HEK293T (cell line): Measurements from ENCODE around the gene ZNF777.
"Not testable (repeated sequence)": the region's sequence is repeated elsewhere in the genome, so short reads cannot be mapped to it uniquely, and the experiment has no call there.

Experiments used
- CTCF ChIA-PET: fragments of 350-600 bp; formaldehyde crosslinking; extraction: SDS; loops from one replicate; lab custom pipeline; 2021; ENCODE audit warnings: antibody characterized with exemption, inconsistent platforms; lab: Yijun Ruan, JAX
- POLR2A ChIA-PET: fragments of 350-600 bp; formaldehyde crosslinking; extraction: SDS; loops from one replicate; lab custom pipeline; 2020; ENCODE audit warnings: antibody characterized with exemption, inconsistent platforms; lab: Yijun Ruan, JAX
- DNase-seq: peaks from one replicate; pipeline ENCODE4 v3.0.0; 2012; ENCODE audit warnings: mixed read lengths; ENCODE audit errors: extremely low spot score
- ARNT ChIP-seq: fragments of 450-650 bp; IDR thresholded peaks from 2 replicates; pipeline ENCODE4 v1.6.1; 2017; ENCODE audit warnings: mild to moderate bottlenecking
- BHLHE40 ChIP-seq: fragments of 450-650 bp; IDR thresholded peaks from 2 replicates; pipeline ENCODE4 v1.6.1; 2016; ENCODE audit warnings: mild to moderate bottlenecking, moderate library complexity, borderline replicate concordance
- CTBP1 ChIP-seq: fragments of 450-650 bp; IDR thresholded peaks from 2 replicates; pipeline ENCODE4 v1.6.1; 2016; ENCODE audit warnings: borderline replicate concordance
- ELF4 ChIP-seq: fragments of 450-650 bp; IDR thresholded peaks from 2 replicates; pipeline ENCODE4 v1.6.1; 2017; ENCODE audit warnings: antibody characterized with exemption
- FOXA1 ChIP-seq: fragments of 450-650 bp; IDR thresholded peaks from 2 replicates; pipeline ENCODE4 v1.6.1; 2016; ENCODE audit warnings: mild to moderate bottlenecking
- FOXK2 ChIP-seq: fragments of 450-650 bp; IDR thresholded peaks from 2 replicates; pipeline ENCODE4 v1.6.1; 2016; ENCODE audit warnings: mild to moderate bottlenecking
- FOXM1 ChIP-seq: fragments of 450-650 bp; IDR thresholded peaks from 2 replicates; pipeline ENCODE4 v1.6.1; 2017; ENCODE audit warnings: mild to moderate bottlenecking, borderline replicate concordance
- HDGF ChIP-seq: fragments of 450-650 bp; IDR thresholded peaks from 2 replicates; pipeline ENCODE4 v1.6.1; 2017; ENCODE audit warnings: antibody characterized with exemption, borderline replicate concordance
- L3MBTL2 ChIP-seq: fragments of 450-650 bp; conservative IDR thresholded peaks from 2 replicates; pipeline ENCODE4 v1.6.1; 2016; ENCODE audit warnings: mild to moderate bottlenecking
- LEF1 ChIP-seq: fragments of 450-650 bp; IDR thresholded peaks from 2 replicates; pipeline ENCODE4 v1.6.1; 2017; ENCODE audit warnings: mild to moderate bottlenecking, borderline replicate concordance
- NFRKB ChIP-seq: fragments of 450-650 bp; IDR thresholded peaks from 2 replicates; pipeline ENCODE4 v1.6.1; 2016; ENCODE audit warnings: mild to moderate bottlenecking, moderate library complexity
- SP1 ChIP-seq: fragments of 450-650 bp; IDR thresholded peaks from 2 replicates; pipeline ENCODE4 v1.6.1; 2017
- SUZ12 ChIP-seq: fragments of 450-650 bp; IDR thresholded peaks from 2 replicates; pipeline ENCODE4 v1.6.1; 2016; ENCODE audit warnings: mild to moderate bottlenecking
- TARDBP ChIP-seq: fragments of 450-650 bp; IDR thresholded peaks from 2 replicates; pipeline ENCODE4 v1.6.1; 2016
- ZNF384 ChIP-seq: fragments of 450-650 bp; IDR thresholded peaks from 2 replicates; pipeline ENCODE4 v1.6.1; 2016
- TF ChIP-seq, protein P1 (sequence below): fragments of 450-650 bp; IDR thresholded peaks from 2 replicates; pipeline ENCODE4 v1.6.1; 2016

ZNF777 gene

GRCh38 chr7:149420006-149420405, 40.9 kb downstream of the ZNF777 start:
- no peak for DNase-seq
- ChIA-PET CTCF (interaction anchor here (0.6 kb wide), 1 partner anchor 391 kb away, joined by 3 read pairs; no protein-coding TSS in a partner anchor), POLR2A (interaction anchor here (1.6 kb wide), 1 partner anchor 40 kb away, joined by 4 read pairs; the partner anchor contains the start of gene ZNF777)
- no peak for TF ChIP-seq CTBP1
- TF ChIP-seq SUZ12: no peak
- no peak for TF ChIP-seq FOXM1
- no peak for TF ChIP-seq NFRKB
- TF ChIP-seq HDGF: no peak
- TF ChIP-seq SP1: no peak
- TF ChIP-seq ZNF384: no peak
- TF ChIP-seq ELF4: no peak
- no peak for TF ChIP-seq FOXK2
- no peak for TF ChIP-seq ARNT
- no peak for TF ChIP-seq BHLHE40
- TF ChIP-seq L3MBTL2: no peak
- TF ChIP-seq, protein P1, sequence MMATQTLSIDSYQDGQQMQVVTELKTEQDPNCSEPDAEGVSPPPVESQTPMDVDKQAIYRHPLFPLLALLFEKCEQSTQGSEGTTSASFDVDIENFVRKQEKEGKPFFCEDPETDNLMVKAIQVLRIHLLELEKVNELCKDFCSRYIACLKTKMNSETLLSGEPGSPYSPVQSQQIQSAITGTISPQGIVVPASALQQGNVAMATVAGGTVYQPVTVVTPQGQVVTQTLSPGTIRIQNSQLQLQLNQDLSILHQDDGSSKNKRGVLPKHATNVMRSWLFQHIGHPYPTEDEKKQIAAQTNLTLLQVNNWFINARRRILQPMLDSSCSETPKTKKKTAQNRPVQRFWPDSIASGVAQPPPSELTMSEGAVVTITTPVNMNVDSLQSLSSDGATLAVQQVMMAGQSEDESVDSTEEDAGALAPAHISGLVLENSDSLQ: no peak
- no peak for TF ChIP-seq LEF1
- no peak for TF ChIP-seq TARDBP
- no peak for TF ChIP-seq FOXA1

GRCh38 chr7:149415391-149416071, 45.3 kb downstream of the ZNF777 start:
- DNase-seq: no peak
- no peak for TF ChIP-seq FOXM1
- TF ChIP-seq ARNT: no peak
- TF ChIP-seq SUZ12: no peak
- no peak for TF ChIP-seq CTBP1
- TF ChIP-seq ZNF384: no peak
- no peak for TF ChIP-seq NFRKB
- TF ChIP-seq FOXA1: no peak
- TF ChIP-seq, protein P1: no peak
- TF ChIP-seq ELF4: no peak
- no peak for TF ChIP-seq SP1
- TF ChIP-seq TARDBP: no peak
- no peak for TF ChIP-seq BHLHE40
- TF ChIP-seq FOXK2: no peak
- no peak for TF ChIP-seq HDGF
- no peak for TF ChIP-seq LEF1
- no peak for TF ChIP-seq L3MBTL2
- CTCF ChIA-PET: no interaction called here
- POLR2A ChIA-PET: no interaction called here

DNA sequence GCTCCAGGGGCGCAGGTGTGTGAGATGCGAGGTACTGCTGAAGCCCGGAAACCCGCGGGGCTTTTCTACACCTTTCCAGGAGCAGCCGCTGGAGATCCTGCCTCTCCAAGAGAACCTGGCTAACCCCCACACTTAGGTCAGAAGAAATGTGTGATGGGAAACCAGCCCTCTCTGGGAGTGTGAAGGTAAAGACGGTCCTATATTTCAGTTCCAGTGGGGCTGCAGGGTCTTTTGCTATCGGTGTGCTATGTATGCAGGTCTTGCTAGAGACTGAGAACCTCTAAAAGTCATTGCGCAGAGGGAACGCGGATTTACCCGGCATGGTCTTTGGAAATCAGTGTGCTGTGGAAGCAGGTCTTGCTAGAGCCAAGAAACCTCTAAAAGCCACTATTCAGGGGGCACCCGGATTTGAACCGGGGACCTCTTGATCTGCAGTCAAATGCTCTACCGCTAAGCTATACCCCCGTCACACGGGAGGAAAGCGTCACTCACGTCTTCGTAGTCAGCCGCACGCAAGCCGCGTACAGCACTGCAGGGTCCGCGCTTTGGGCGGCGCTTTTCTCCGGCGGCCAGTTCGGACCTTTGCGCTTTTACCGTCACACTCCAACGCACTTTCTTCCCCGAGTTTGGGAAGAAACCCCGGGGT, 46.0 kb downstream of the ZNF777 start:
- TF ChIP-seq FOXK2 (no peak), NFRKB (no peak), HDGF (no peak), ZNF384 (no peak), ARNT (no peak), LEF1 (no peak), L3MBTL2 (no peak), BHLHE40 (no peak), ELF4 (no peak), TARDBP (no peak), FOXA1 (no peak), SUZ12 (no peak), SP1 (no peak), CTBP1 (no peak), FOXM1 (no peak)
- TF ChIP-seq, protein P1: no peak
- DNase-seq: no peak
- ChIA-PET CTCF (no interaction called here), POLR2A (no interaction called here)

DNA sequence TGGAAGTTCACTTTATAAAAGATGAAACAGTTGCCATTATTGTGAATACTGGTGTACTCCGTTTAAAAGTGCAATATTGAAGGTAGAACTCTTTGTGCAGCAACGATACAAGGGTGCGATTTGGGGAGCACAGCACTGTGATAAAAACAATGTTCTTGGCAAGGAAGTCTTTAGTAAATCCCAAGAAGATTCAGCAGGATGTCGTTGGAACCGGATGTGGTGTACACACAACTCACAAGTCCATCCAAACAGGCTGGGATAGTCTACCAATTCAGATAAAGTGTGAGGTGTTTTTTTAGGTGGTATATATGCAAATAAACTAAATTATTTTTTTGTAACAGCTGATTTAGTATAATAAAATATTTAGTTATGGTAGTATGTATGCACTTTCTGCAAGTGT, 46.7 kb downstream of the ZNF777 start:
- no peak for TF ChIP-seq ZNF384
- TF ChIP-seq ELF4: no peak
- POLR2A ChIA-PET: no interaction called here
- DNase-seq: no peak
- CTCF ChIA-PET: no interaction called here

DNA sequence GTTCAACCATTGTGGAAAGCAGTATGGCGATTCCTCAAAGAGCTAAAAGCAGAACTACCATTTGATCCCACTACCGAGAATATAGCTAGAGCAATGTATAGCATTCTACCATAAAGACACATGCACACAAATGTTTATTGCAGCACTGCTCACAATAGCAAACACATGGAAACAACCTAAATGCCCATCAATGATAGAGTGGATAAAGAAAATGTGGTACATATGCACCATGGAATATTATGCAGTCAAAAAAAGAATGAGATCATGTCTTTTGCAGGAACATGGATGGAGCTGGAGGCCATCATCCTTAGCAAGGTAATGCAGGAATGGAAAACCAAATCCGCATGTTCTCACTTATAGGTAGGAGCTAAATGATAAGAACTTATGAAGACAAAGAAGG, 47.8 kb downstream of the ZNF777 start:
- CTCF ChIA-PET, POLR2A ChIA-PET, DNase-seq: not testable (repeated sequence)

DNA sequence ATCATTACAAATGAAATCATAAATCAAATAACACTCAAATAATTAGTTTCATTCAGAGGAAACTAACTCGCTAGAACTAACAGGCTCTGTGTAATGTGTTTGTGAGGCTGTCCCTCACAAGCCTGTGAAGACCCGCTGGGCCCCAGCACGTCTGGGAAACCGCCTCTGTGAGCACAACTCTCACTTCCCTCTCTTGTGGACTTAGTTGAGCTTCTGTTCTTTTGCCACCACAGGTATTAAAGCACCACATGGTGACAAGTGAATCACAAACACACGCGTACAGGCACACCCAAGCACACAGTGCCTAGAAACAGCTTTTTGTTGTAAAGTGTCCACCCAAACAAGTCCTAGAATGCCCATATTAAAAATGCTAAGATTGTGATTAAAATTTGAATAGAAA, 51.0 kb downstream of the ZNF777 start:
- ChIA-PET POLR2A (no interaction called here), CTCF (no interaction called here)
- TF ChIP-seq FOXM1: no peak
- no peak for TF ChIP-seq FOXA1
- no peak for TF ChIP-seq ZNF384
- no peak for TF ChIP-seq CTBP1
- no peak for TF ChIP-seq NFRKB
- TF ChIP-seq SUZ12: no peak
- TF ChIP-seq SP1: no peak
- TF ChIP-seq ARNT: no peak
- TF ChIP-seq TARDBP: no peak
- no peak for TF ChIP-seq L3MBTL2
- no peak for DNase-seq
